ENCODE results near the gene STAB2.
A peak's percentile ranks its signal among the peaks of the same experiment; 100 is the strongest.

- TF ChIP-seq POLR2AphosphoS5 (IDR thresholded peaks at IDR 0.05): peak in 2 of 4 donors; percentile 64 to 82
- TF ChIP-seq CTCF (IDR thresholded peaks at IDR 0.05): no peak
- TF ChIP-seq POLR2A (IDR thresholded peaks at IDR 0.05): no peak
- no peak for TF ChIP-seq EP300 (IDR thresholded peaks at IDR 0.05)
Measured at GRCh38 chr12:103758310-103759089, 171.4 kb downstream of the STAB2 start.

Data from sigmoid colon (tissue), 4 donors.